ENCODE measurements around the gene CMSS1. TPM values are rescaled to one million over a fixed set of nuclear protein-coding genes. Genes with fewer than 3 reads are reported as not detected.

CMSS1 gene
- total RNA-seq, 1 experiment from 2014 or later, result 70.6 TPM

GRCh38 chr3:100113723-100114412 is 296.2 kb downstream of the CMSS1 start:
- Mint-ChIP-seq H3K4me1 (no peaks in the 10 kb centered on the region), H3K4me3 (no peak overlapping the region), H3K27me3 (ENCODE audit: low read depth) (no peaks in the 10 kb centered on the region), H3K9me3 (peaks cover 3% of the 10 kb centered on the region; the same call in 1 of the 2 replicates), H3K27ac (peak overlapping the region; percentile 24; the same call in 1 of the 2 replicates), H3K36me3 (peaks cover 3% of the 10 kb centered on the region; the same call in 1 of the 2 replicates)
- ATAC-seq, result no peak
- no peak for TF ChIP-seq ZNF396 (CRISPR knock-in tag; IDR thresholded peaks at IDR 0.05; ENCODE audit: borderline replicate concordance)
- CTCF ChIA-PET, result no interaction called here
- POLR2A ChIA-PET, result no interaction called here
- no peak for DNase-seq (ENCODE audit: low spot score)

GRCh38 chr3:100114413-100115030 is 296.9 kb downstream of the CMSS1 start, which contains the start of gene FILIP1L:
TSS of gene FILIP1L (minus strand) at chr3:100114501.
- ChIA-PET POLR2A (no interaction called here), CTCF (no interaction called here)
- ATAC-seq (no peak), DNase-seq (ENCODE audit: low spot score) (no peak)
- peak within 1 kb of the TSS; percentile 24; the same call in 1 of the 2 replicates for H3K27ac Mint-ChIP-seq
- no peak for TF ChIP-seq ZNF219 (CRISPR knock-in tag; IDR thresholded peaks at IDR 0.05; ENCODE audit: borderline replicate concordance)
- no peak for TF ChIP-seq HMGA2 (CRISPR knock-in tag; IDR thresholded peaks at IDR 0.05)
- no peak for TF ChIP-seq ZSCAN18 (CRISPR knock-in tag; IDR thresholded peaks at IDR 0.05)
- TF ChIP-seq GABPB1 (CRISPR knock-in tag; IDR thresholded peaks at IDR 0.05), result peak; percentile 89
- no peak for TF ChIP-seq ZNF281 (CRISPR knock-in tag; IDR thresholded peaks at IDR 0.05)
- no peak for TF ChIP-seq USF1 (CRISPR knock-in tag; IDR thresholded peaks at IDR 0.05)
- no peak for TF ChIP-seq SMAD3 (CRISPR knock-in tag; IDR thresholded peaks at IDR 0.05; ENCODE audit: borderline replicate concordance)
- TF ChIP-seq TP53 (CRISPR knock-in tag; IDR thresholded peaks at IDR 0.05), result no peak
- H3K9me3 Mint-ChIP-seq, result peaks cover 3% of the 10 kb centered on the region; the same call in 1 of the 2 replicates
- no peak within 1 kb of the TSS for H3K4me3 Mint-ChIP-seq
- no peaks in the 10 kb centered on the region for H3K27me3 Mint-ChIP-seq (ENCODE audit: low read depth)
- H3K36me3 Mint-ChIP-seq, result peaks cover 3% of the 10 kb centered on the region; the same call in 1 of the 2 replicates
- no peaks in the 10 kb centered on the region for H3K4me1 Mint-ChIP-seq

- ChIA-PET CTCF (no interaction called here), POLR2A (no interaction called here)
- no peak overlapping the region for H3K4me3 Mint-ChIP-seq
- H3K36me3 Mint-ChIP-seq, result peaks cover 3% of the 10 kb centered on the region; the same call in 1 of the 2 replicates
- no peak for DNase-seq (ENCODE audit: low spot score)
- H3K27me3 Mint-ChIP-seq (ENCODE audit: low read depth), result no peaks in the 10 kb centered on the region
- H3K4me1 Mint-ChIP-seq, result peaks cover 3% of the 10 kb centered on the region; the same call in 1 of the 2 replicates
- H3K27ac Mint-ChIP-seq, result no peak overlapping the region
- ATAC-seq, result no peak
- H3K9me3 Mint-ChIP-seq, result peaks cover 3% of the 10 kb centered on the region; the same call in 1 of the 2 replicates
- TF ChIP-seq ZNF512 (CRISPR knock-in tag; IDR thresholded peaks at IDR 0.05; ENCODE audit: borderline replicate concordance) (no peak), PRRX2 (CRISPR knock-in tag; IDR thresholded peaks at IDR 0.05) (no peak), TP53 (CRISPR knock-in tag; IDR thresholded peaks at IDR 0.05) (no peak), ZSCAN18 (CRISPR knock-in tag; IDR thresholded peaks at IDR 0.05) (no peak), CTCF (IDR thresholded peaks at IDR 0.05) (no peak), PRDM15 (CRISPR knock-in tag; IDR thresholded peaks at IDR 0.05) (no peak)
These were observed 299.4 kb downstream of the CMSS1 start for GRCh38 chr3:100117093-100117492.
